ENCODE measurements around the gene RASA4B.
"Not testable (repeated sequence)": the region's sequence is repeated elsewhere in the genome, so short reads cannot be mapped to it uniquely, and the experiment has no call there.

Gene RASA4B

GRCh38 chr7:102511860-102512522, 5.6 kb downstream of the RASA4B start:
- DNase-seq, result not testable (repeated sequence)

GRCh38 chr7:102510575-102510974, 7.0 kb downstream of the RASA4B start:
- DNase-seq, result not testable (repeated sequence)

GRCh38 chr7:102507410-102508088, 10.0 kb downstream of the RASA4B start:
- not testable (repeated sequence) for DNase-seq

- not testable (repeated sequence) for DNase-seq
Observed at GRCh38 chr7:102505298-102506185, 12.0 kb downstream of the RASA4B start.

- DNase-seq, result not testable (repeated sequence)
Observed at GRCh38 chr7:102503141-102503540, 14.4 kb downstream of the RASA4B start.

GRCh38 chr7:102498321-102498720, 19.3 kb downstream of the RASA4B start:
- not testable (repeated sequence) for DNase-seq

GRCh38 chr7:102497308-102497707, 20.3 kb downstream of the RASA4B start:
- DNase-seq, result not testable (repeated sequence)

GRCh38 chr7:102496861-102497260, 20.7 kb downstream of the RASA4B start:
- DNase-seq, result not testable (repeated sequence)

GRCh38 chr7:102494473-102495149, 23.0 kb downstream of the RASA4B start:
- not testable (repeated sequence) for DNase-seq

GRCh38 chr7:102494026-102494425, 23.6 kb downstream of the RASA4B start:
- DNase-seq, result not testable (repeated sequence)

- DNase-seq, result not testable (repeated sequence)
Observed at GRCh38 chr7:102493220-102493935, 24.2 kb downstream of the RASA4B start.

- DNase-seq, result not testable (repeated sequence)
Observed at GRCh38 chr7:102490529-102491075, 27.0 kb downstream of the RASA4B start.

- not testable (repeated sequence) for DNase-seq
Observed at GRCh38 chr7:102484317-102484716, 33.3 kb downstream of the RASA4B start.

- DNase-seq, result not testable (repeated sequence)
Observed at GRCh38 chr7:102481962-102482361, 35.6 kb downstream of the RASA4B start.

- DNase-seq, result not testable (repeated sequence)
Observed at GRCh38 chr7:102479982-102480637, 37.5 kb downstream of the RASA4B start.

GRCh38 chr7:102479209-102479584, 38.4 kb downstream of the RASA4B start:
- DNase-seq, result not testable (repeated sequence)

- DNase-seq, result not testable (repeated sequence)
Observed at GRCh38 chr7:102478314-102479208, 39.0 kb downstream of the RASA4B start, which contains the start of gene POLR2J. Gene POLR2J (minus strand): TSS chr7:102478922. CDS start chr7:102478860, 62 bp downstream.

- not testable (repeated sequence) for DNase-seq
Observed at GRCh38 chr7:102474736-102475435, 42.7 kb downstream of the RASA4B start.

- not testable (repeated sequence) for DNase-seq
Observed at GRCh38 chr7:102474116-102474515, 43.5 kb downstream of the RASA4B start.

All from erythroblast (primary cell).